SHP77 (cell line): Measurements from ENCODE around the gene NOP53.
"Not testable (repeated sequence)": the region's sequence is repeated elsewhere in the genome, so short reads cannot be mapped to it uniquely, and the experiment has no call there.

Source experiments
- DNase-seq, 2 experiments: peaks; one replicate each; lab custom pipeline; 2025; lab: John Stamatoyannopoulos, UW

Gene NOP53

GRCh38 chr19:47745010-47745901, at the start of gene NOP53:
NOP53 (plus strand) TSS chr19:47745546; CDS start chr19:47745560, 14 bp downstream.
- peak; percentile 86 to 89 for DNase-seq

GRCh38 chr19:47696635-47697034, 48.7 kb upstream of the NOP53 start:
- DNase-seq, result no peak

GRCh38 chr19:47697863-47698609, 47.3 kb upstream of the NOP53 start:
- peak; percentile 63 to 71 for DNase-seq

- DNase-seq, result no peak
These were observed 46.6 kb upstream of the NOP53 start for GRCh38 chr19:47698631-47699359.

- DNase-seq, result peak; percentile 16 to 30
These were observed 45.9 kb upstream of the NOP53 start for GRCh38 chr19:47699360-47699917.

GRCh38 chr19:47700934-47701716, 44.2 kb upstream of the NOP53 start:
- DNase-seq, result no peak

- no peak for DNase-seq
These were observed 43.4 kb upstream of the NOP53 start for GRCh38 chr19:47701717-47702552.

GRCh38 chr19:47702671-47703070, 42.7 kb upstream of the NOP53 start:
- no peak for DNase-seq

GRCh38 chr19:47703301-47703700, 42.0 kb upstream of the NOP53 start:
- DNase-seq, result no peak

GRCh38 chr19:47704024-47704423, 41.3 kb upstream of the NOP53 start:
- no peak for DNase-seq

- no peak for DNase-seq
These were observed 40.7 kb upstream of the NOP53 start for GRCh38 chr19:47704656-47705055.

- DNase-seq, result peak; percentile 55 to 69
These were observed 38.0 kb upstream of the NOP53 start for GRCh38 chr19:47707135-47707925.

GRCh38 chr19:47711652-47712242, 33.6 kb upstream of the NOP53 start:
- no peak for DNase-seq

GRCh38 chr19:47713046-47714021, 32.0 kb upstream of the NOP53 start, which contains the start of gene EHD2:
EHD2 (plus strand) TSS chr19:47713422; CDS start chr19:47716613, 3,191 bp downstream.
- DNase-seq, result no peak

GRCh38 chr19:47714339-47714738, 31.0 kb upstream of the NOP53 start:
- no peak for DNase-seq

- not testable (repeated sequence) for DNase-seq
These were observed 30.5 kb upstream of the NOP53 start for GRCh38 chr19:47714855-47715254.

- DNase-seq, result no peak
These were observed 28.9 kb upstream of the NOP53 start for GRCh38 chr19:47716270-47716937.
